Measurements from ENCODE around the gene COQ4. TPM values are rescaled to one million over a fixed set of nuclear protein-coding genes. Genes with fewer than 3 reads are reported as not detected.

Gene COQ4
- total RNA-seq, 1 experiment from 2014 or later, result 58.9 TPM

DNA sequence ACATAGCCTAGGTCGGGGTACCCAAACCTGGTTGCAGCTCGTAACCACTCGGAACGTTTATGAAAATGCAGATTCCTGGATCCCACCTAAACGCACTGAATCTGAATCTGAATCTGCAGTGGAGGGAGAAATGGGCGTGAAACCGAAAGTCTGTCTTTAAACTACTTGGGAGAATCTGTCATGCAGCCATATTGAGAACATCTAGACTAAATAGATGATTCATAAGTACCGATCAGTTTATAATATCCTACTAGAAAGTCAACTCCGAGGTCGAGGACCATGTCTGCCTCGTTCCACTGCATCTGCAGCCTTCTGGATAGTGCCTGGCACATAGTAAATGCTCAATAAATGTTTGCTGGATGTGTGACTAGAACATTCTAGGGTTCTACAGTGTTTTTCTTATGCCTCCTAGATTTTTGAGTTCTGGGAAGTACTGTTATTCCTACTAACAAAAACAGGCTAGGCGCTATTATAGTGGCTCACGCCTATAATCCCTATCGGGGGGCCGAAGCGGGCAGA, 632 bp downstream of the COQ4 start:
- Mint-ChIP-seq H3K9me3 (ENCODE audit: unreplicated experiment) (no peaks in the 10 kb centered on the region), H3K27me3 (ENCODE audit: insufficient read depth, unreplicated experiment) (no peaks in the 10 kb centered on the region), H3K4me3 (ENCODE audit: unreplicated experiment) (peak overlapping the region; percentile 86), H3K36me3 (ENCODE audit: insufficient read depth, unreplicated experiment) (peaks cover 48% of the 10 kb centered on the region), H3K27ac (ENCODE audit: low read depth, unreplicated experiment) (peak overlapping the region; percentile 95), H3K4me1 (ENCODE audit: insufficient read depth, unreplicated experiment) (peaks cover 13% of the 10 kb centered on the region)
- DNase-seq (ENCODE audit: unreplicated experiment), result no peak
- BruUV-seq (replicated peaks), result TSS peak; percentile 59
- intact Hi-C loops (cut with micrococcal nuclease), result loop anchor here (2.0 kb wide), 2 partner anchors 16 to 18 kb away; partner anchors contain the start of gene SLC27A4
- POLR2A ChIA-PET, result interaction anchor here (0.6 to 2.6 kb wide), 6 partner anchors 13 to 146 kb away, joined by 3 to 14 read pairs (median 4); partner anchors contain the start of gene URM1
- TF ChIP-seq, protein P1, sequence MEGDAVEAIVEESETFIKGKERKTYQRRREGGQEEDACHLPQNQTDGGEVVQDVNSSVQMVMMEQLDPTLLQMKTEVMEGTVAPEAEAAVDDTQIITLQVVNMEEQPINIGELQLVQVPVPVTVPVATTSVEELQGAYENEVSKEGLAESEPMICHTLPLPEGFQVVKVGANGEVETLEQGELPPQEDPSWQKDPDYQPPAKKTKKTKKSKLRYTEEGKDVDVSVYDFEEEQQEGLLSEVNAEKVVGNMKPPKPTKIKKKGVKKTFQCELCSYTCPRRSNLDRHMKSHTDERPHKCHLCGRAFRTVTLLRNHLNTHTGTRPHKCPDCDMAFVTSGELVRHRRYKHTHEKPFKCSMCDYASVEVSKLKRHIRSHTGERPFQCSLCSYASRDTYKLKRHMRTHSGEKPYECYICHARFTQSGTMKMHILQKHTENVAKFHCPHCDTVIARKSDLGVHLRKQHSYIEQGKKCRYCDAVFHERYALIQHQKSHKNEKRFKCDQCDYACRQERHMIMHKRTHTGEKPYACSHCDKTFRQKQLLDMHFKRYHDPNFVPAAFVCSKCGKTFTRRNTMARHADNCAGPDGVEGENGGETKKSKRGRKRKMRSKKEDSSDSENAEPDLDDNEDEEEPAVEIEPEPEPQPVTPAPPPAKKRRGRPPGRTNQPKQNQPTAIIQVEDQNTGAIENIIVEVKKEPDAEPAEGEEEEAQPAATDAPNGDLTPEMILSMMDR (IDR thresholded peaks at IDR 0.05; ENCODE audit: unreplicated experiment), result no peak
- CTCF ChIA-PET, result interaction anchor here (2.4 kb wide), 1 partner anchor 18 kb away, joined by 16 read pairs; no protein-coding TSS in a partner anchor

DNA sequence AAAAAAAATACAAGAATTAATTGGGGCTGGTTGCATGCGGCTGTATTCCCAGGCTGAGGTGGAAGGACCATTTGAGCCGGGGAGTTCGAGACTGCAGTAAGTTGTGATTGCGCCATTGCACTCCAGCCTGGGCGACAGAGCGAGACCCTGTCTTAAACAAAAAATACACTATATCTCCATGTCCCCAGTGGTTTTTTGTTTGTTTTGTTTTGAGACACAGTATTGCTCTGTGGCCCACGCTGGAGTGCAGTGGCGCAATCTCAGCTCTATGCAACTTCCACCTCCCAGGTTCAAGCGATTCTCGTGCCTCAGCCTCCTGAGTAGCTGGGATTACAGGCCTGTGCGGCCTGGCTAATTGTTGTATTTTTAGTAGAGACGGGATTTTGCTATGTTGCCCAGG, 1.2 kb downstream of the COQ4 start:
- no TSS peak for BruUV-seq (replicated peaks)
- H3K27ac Mint-ChIP-seq (ENCODE audit: low read depth, unreplicated experiment), result peak overlapping the region; percentile 95
- peaks cover 48% of the 10 kb centered on the region for H3K36me3 Mint-ChIP-seq (ENCODE audit: insufficient read depth, unreplicated experiment)
- H3K4me1 Mint-ChIP-seq (ENCODE audit: insufficient read depth, unreplicated experiment), result peaks cover 18% of the 10 kb centered on the region
- TF ChIP-seq, protein P1 (IDR thresholded peaks at IDR 0.05; ENCODE audit: unreplicated experiment), result no peak
- H3K9me3 Mint-ChIP-seq (ENCODE audit: unreplicated experiment), result no peaks in the 10 kb centered on the region
- CTCF ChIA-PET, result interaction anchor here (2.4 kb wide), 1 partner anchor 18 kb away, joined by 16 read pairs; no protein-coding TSS in a partner anchor
- no peaks in the 10 kb centered on the region for H3K27me3 Mint-ChIP-seq (ENCODE audit: insufficient read depth, unreplicated experiment)
- peak overlapping the region; percentile 86 for H3K4me3 Mint-ChIP-seq (ENCODE audit: unreplicated experiment)
- intact Hi-C loops (cut with micrococcal nuclease), result loop anchor here (2.0 kb wide), 2 partner anchors 17 kb away; partner anchors contain the start of gene SLC27A4
- POLR2A ChIA-PET, result interaction anchor here (0.6 to 1.8 kb wide), 2 partner anchors 18 to 147 kb away, joined by 4 to 8 read pairs; no protein-coding TSS in a partner anchor
- DNase-seq (ENCODE audit: unreplicated experiment), result no peak

DNA sequence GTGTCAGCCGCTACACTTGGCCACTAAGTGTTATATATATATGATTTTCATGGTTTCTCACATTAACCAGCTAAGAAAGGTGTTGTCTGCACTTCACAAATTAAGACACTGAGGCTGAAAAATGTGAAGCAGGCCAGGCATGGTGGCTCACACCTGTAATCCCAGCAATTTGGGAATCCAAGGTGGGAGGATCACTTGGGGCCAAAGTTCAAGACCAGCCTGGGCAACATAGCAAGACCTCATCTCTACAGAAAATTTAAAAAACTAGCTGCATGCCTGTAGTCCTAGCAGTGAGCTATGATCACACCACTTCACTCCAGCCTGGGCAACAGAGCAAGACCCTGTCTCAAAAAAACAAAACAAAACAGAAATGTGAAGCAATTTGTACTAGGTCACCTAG, 1.8 kb downstream of the COQ4 start:
- peaks cover 20% of the 10 kb centered on the region for H3K4me1 Mint-ChIP-seq (ENCODE audit: insufficient read depth, unreplicated experiment)
- H3K27ac Mint-ChIP-seq (ENCODE audit: low read depth, unreplicated experiment), result no peak overlapping the region
- ChIA-PET CTCF (interaction anchor here (0.6 to 2.4 kb wide), 7 partner anchors 17 to 345 kb away, joined by 3 to 16 read pairs (median 4); no protein-coding TSS in a partner anchor), POLR2A (interaction anchor here (1.2 to 1.9 kb wide), 3 partner anchors 11 to 17 kb away, joined by 3 to 8 read pairs (median 6); partner anchors contain the start of gene SLC27A4)
- no peaks in the 10 kb centered on the region for H3K27me3 Mint-ChIP-seq (ENCODE audit: insufficient read depth, unreplicated experiment)
- peaks cover 46% of the 10 kb centered on the region for H3K36me3 Mint-ChIP-seq (ENCODE audit: insufficient read depth, unreplicated experiment)
- no peaks in the 10 kb centered on the region for H3K9me3 Mint-ChIP-seq (ENCODE audit: unreplicated experiment)
- DNase-seq (ENCODE audit: unreplicated experiment), result no peak
- TF ChIP-seq, protein P1 (IDR thresholded peaks at IDR 0.05; ENCODE audit: unreplicated experiment), result no peak
- intact Hi-C loops (cut with micrococcal nuclease), result no loop called here
- BruUV-seq (replicated peaks), result no TSS peak
- H3K4me3 Mint-ChIP-seq (ENCODE audit: unreplicated experiment), result peak overlapping the region; percentile 86

DNA sequence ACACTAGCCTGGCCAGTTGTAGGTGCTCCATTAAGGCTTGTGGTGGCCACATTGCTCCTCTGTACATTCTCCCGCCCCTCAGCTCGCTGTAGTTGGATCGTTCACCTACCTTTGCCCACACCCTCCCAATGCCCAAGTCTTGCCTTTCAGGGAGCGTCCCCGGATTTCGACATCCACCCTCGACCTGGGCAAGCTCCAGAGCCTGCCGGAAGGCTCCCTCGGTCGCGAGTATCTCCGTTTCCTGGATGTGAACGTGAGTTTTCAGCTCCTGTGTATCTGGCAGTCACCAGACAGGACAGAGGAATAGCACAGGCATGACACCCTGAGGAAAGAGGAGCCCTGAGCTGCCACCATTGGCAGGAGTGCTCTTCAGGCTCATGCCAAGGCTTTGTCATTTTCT, 3.0 kb downstream of the COQ4 start:
- TF ChIP-seq, protein P1 (IDR thresholded peaks at IDR 0.05; ENCODE audit: unreplicated experiment), result no peak
- BruUV-seq (replicated peaks), result no TSS peak
- ChIA-PET POLR2A (interaction anchor here (0.6 to 1.9 kb wide), 5 partner anchors 9 to 560 kb away, joined by 3 to 8 read pairs (median 4); no protein-coding TSS in a partner anchor), CTCF (interaction anchor here (0.6 to 2.4 kb wide), 5 partner anchors 16 to 131 kb away, joined by 3 to 16 read pairs (median 10); no protein-coding TSS in a partner anchor)
- DNase-seq (ENCODE audit: unreplicated experiment), result peak; percentile 33
- intact Hi-C loops (cut with micrococcal nuclease), result no loop called here
- peak overlapping the region; percentile 46 for H3K27ac Mint-ChIP-seq (ENCODE audit: low read depth, unreplicated experiment)
- H3K4me3 Mint-ChIP-seq (ENCODE audit: unreplicated experiment), result no peak overlapping the region
- H3K4me1 Mint-ChIP-seq (ENCODE audit: insufficient read depth, unreplicated experiment), result peaks cover 20% of the 10 kb centered on the region
- H3K9me3 Mint-ChIP-seq (ENCODE audit: unreplicated experiment), result no peaks in the 10 kb centered on the region
- H3K36me3 Mint-ChIP-seq (ENCODE audit: insufficient read depth, unreplicated experiment), result peaks cover 40% of the 10 kb centered on the region
- no peaks in the 10 kb centered on the region for H3K27me3 Mint-ChIP-seq (ENCODE audit: insufficient read depth, unreplicated experiment)
